Neuronal stem cell (in vitro differentiated cells): Measurements from ENCODE around the gene KIDINS220.

ENCODE experiments used
- DNase-seq: peaks from one replicate; pipeline ENCODE4 v3.0.0-alpha.2; 2013; ENCODE audit warnings: low spot score
- H2AFZ ChIP-seq: one replicate; pipeline ENCODE4 v1.6.1; 2013; ENCODE audit warnings: mild to moderate bottlenecking, low read length, inconsistent platforms
- H2AK5ac ChIP-seq: 2 replicates; pipeline ENCODE4 v1.6.1; 2013; ENCODE audit warnings: low read depth, mild to moderate bottlenecking, inconsistent platforms, low read length, moderate library complexity, mixed read lengths
- H2BK120ac ChIP-seq: 2 replicates; pipeline ENCODE4 v1.6.1; 2013; ENCODE audit warnings: low read depth, mild to moderate bottlenecking, inconsistent platforms, low read length, moderate library complexity, mixed read lengths
- H2BK12ac ChIP-seq: one replicate; pipeline ENCODE4 v1.6.1; 2013; ENCODE audit warnings: low read length, inconsistent platforms
- H2BK15ac ChIP-seq: 2 replicates; pipeline ENCODE4 v1.6.1; 2013; ENCODE audit warnings: mild to moderate bottlenecking, low read length, inconsistent platforms, mixed read lengths
- H2BK5ac ChIP-seq: one replicate; pipeline ENCODE4 v1.6.1; 2013; ENCODE audit warnings: inconsistent platforms, mild to moderate bottlenecking, low read length, moderate library complexity
- H3K14ac ChIP-seq: one replicate; pipeline ENCODE4 v1.6.1; 2013; ENCODE audit warnings: low read length, inconsistent platforms
- H3K18ac ChIP-seq: 2 replicates; pipeline ENCODE4 v1.6.1; 2013; ENCODE audit warnings: low read length, inconsistent platforms
- H3K23ac ChIP-seq: 2 replicates; pipeline ENCODE4 v1.6.1; 2013; ENCODE audit warnings: low read depth, mild to moderate bottlenecking, mixed read lengths, low read length, inconsistent platforms; ENCODE audit not compliant: poor library complexity
- H3K27ac ChIP-seq: replicated peaks from 3 replicates; pipeline ENCODE4 v1.5.1; 2013; ENCODE audit warnings: low read length, inconsistent platforms
- H3K27me3 ChIP-seq, 3 experiments: 2 replicates each; pipeline ENCODE4 v1.6.1; 2013; ENCODE audit warnings: low read length in 3 of 3, mild to moderate bottlenecking in 2 of 3, inconsistent platforms in 1 of 3, low read depth in 1 of 3, mixed read lengths in 1 of 3, moderate library complexity in 1 of 3; ENCODE audit not compliant: control insufficient read depth in 3 of 3, insufficient read depth in 3 of 3
- H3K36me3 ChIP-seq, 2 donors: replicated peaks in 1 of 2; 2 replicates each; pipeline ENCODE4 v1.6.1; 2013; ENCODE audit warnings: low read length in 2 of 2; ENCODE audit not compliant: control insufficient read depth in 2 of 2, insufficient read depth in 2 of 2
- H3K4ac ChIP-seq: 2 replicates; pipeline ENCODE4 v1.6.1; 2013; ENCODE audit warnings: inconsistent platforms, mild to moderate bottlenecking, low read length, moderate library complexity
- H3K4me1 ChIP-seq, 2 donors: 1 replicate in 1 of 2; 2 replicates in 1 of 2; pipeline ENCODE4 v1.6.1; 2013; ENCODE audit warnings: low read length in 2 of 2, low read depth in 1 of 2; ENCODE audit not compliant: control insufficient read depth in 2 of 2, insufficient read depth in 1 of 2
- H3K4me2 ChIP-seq: one replicate; pipeline ENCODE4 v1.6.1; 2013; ENCODE audit warnings: mild to moderate bottlenecking, low read length, inconsistent platforms; ENCODE audit not compliant: insufficient read depth, poor library complexity, severe bottlenecking
- H3K4me3 ChIP-seq, 2 donors: 2 replicates each; pipeline ENCODE4 v1.5.1; 2013; ENCODE audit warnings: low read length in 2 of 2, mild to moderate bottlenecking in 2 of 2, inconsistent platforms in 1 of 2, moderate library complexity in 1 of 2
- H3K79me1 ChIP-seq: one replicate; pipeline ENCODE4 v1.6.1; 2013; ENCODE audit warnings: low read depth, mild to moderate bottlenecking, inconsistent platforms, low read length, moderate library complexity
- H3K9ac ChIP-seq: one replicate; pipeline ENCODE4 v1.6.1; 2013; ENCODE audit warnings: mild to moderate bottlenecking, low read depth, low read length, inconsistent platforms; ENCODE audit not compliant: poor library complexity
- H3K9me3 ChIP-seq, 2 donors: replicated peaks in 1 of 2; 2 replicates each; pipeline versions ENCODE3 to v1.6.1; 2013; ENCODE audit warnings: low read length in 2 of 2, mild to moderate bottlenecking in 2 of 2, inconsistent platforms in 1 of 2, low read depth in 1 of 2, mixed read lengths in 1 of 2, moderate library complexity in 1 of 2; ENCODE audit not compliant: control insufficient read depth in 2 of 2, insufficient read depth in 1 of 2
- H4K8ac ChIP-seq: one replicate; pipeline ENCODE4 v1.6.1; 2013; ENCODE audit warnings: low read depth, mild to moderate bottlenecking, inconsistent platforms, low read length, moderate library complexity
- H4K91ac ChIP-seq: one replicate; pipeline ENCODE4 v1.6.1; 2013; ENCODE audit warnings: low read length, low read depth, mild to moderate bottlenecking, inconsistent platforms; ENCODE audit not compliant: poor library complexity
- WGBS, 2 donors: extraction: QIAGEN DNeasy Blood & Tissue Kit; methylation state at CpG; one replicate each; pipeline ENCODE4 v1.1.7; 2013; ENCODE audit warnings: missing lambda C conversion rate in 2 of 2, mixed read lengths in 1 of 2; ENCODE audit not compliant: insufficient read length in 2 of 2, insufficient replicate concordance in 1 of 2; ENCODE audit errors: extremely low coverage in 2 of 2; 5-methylcytosine and 5-hydroxymethylcytosine counted together

Gene KIDINS220

DNA sequence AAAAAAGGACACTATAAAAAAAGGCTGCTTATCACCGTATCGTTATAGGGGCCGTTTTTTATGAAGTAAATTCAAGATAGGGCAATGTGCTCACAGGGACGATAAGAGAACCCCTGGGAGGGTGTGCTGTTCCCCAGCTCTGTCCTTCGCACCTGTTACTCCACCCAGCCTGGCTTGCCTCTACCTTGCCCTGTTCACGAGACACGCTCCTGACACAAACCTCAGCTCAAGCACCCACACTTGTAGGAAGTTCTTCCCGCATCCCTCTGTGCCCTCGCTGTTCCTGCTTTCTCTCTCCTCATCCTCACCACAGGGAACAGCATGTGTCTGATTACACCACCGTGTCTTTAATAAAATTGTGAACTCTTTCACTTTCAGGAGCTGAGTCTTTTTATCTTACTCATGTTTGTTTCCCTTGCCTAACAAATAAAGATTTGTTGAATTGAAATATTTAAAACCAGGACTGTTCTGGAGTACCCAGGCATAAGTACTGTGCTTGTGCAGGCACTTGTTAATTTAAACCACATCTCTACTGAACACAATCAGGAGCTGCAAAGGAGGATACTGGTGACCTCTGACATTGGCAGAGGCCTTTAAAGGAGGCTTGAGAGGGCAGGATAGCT lies 26.0 kb upstream of the KIDINS220 start:
- Histone ChIP-seq H2BK12ac (no peak overlapping the region), H3K4me1 (no peaks in the 10 kb centered on the region), H3K9me3 (no peaks in the 10 kb centered on the region), H3K27me3 (no peaks in the 10 kb centered on the region), H3K79me1 (no peaks in the 10 kb centered on the region), H3K4me3 (no peak overlapping the region), H3K18ac (no peak overlapping the region), H2BK15ac (no peak overlapping the region), H4K8ac (no peak overlapping the region), H3K4me2 (no peak overlapping the region), H2BK5ac (no peak overlapping the region), H3K9ac (no peak overlapping the region), H2BK120ac (no peak overlapping the region), H3K36me3 (peaks cover 0 to 24% of the 10 kb centered on the region in 2 donors), H3K27ac (no peak overlapping the region), H2AK5ac (no peak overlapping the region), H3K4ac (no peak overlapping the region), H4K91ac (no peak overlapping the region), H2AFZ (no peak overlapping the region), H3K14ac (no peak overlapping the region), H3K23ac (no peak overlapping the region)
- no CpG with 5 or more reads among the region's 10 CpGs for WGBS, 2 donors
- DNase-seq = no peak

DNA sequence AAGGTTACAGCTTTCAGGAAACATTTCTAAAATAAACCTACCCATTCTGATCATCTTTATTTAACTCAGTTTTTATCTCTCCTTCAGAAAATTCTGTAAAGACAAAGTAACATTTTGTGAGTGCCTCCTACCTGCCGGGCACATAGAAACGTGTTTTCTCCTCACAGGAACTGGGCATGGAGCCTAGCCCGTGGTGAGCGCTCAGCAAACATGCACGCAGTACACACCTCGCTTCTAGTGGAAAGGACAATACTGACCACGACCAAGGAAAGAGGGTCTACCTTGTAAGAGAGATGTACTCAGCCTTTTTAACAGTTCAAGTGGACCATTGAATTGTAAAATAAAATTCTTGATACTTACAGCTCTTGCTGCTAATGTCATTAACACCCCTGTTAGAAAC lies 24.8 kb upstream of the KIDINS220 start:
- Histone ChIP-seq H3K4me1 (peaks cover 0 to 2% of the 10 kb centered on the region in 2 donors), H2BK120ac (no peak overlapping the region), H4K91ac (no peak overlapping the region), H3K27ac (no peak overlapping the region), H3K9ac (no peak overlapping the region), H3K27me3 (no peaks in the 10 kb centered on the region), H3K4me2 (no peak overlapping the region), H3K4me3 (no peak overlapping the region), H2AFZ (no peak overlapping the region), H3K9me3 (no peaks in the 10 kb centered on the region), H2AK5ac (no peak overlapping the region), H4K8ac (no peak overlapping the region), H2BK12ac (no peak overlapping the region), H3K36me3 (peaks cover 0 to 23% of the 10 kb centered on the region in 2 donors), H3K4ac (no peak overlapping the region), H3K23ac (no peak overlapping the region), H3K18ac (no peak overlapping the region), H2BK15ac (no peak overlapping the region), H3K79me1 (no peaks in the 10 kb centered on the region), H2BK5ac (no peak overlapping the region), H3K14ac (no peak overlapping the region)
- no peak for DNase-seq
- WGBS, 2 donors = no CpG with 5 or more reads among the region's 7 CpGs

- H2BK120ac ChIP-seq = no peak overlapping the region
- no peak overlapping the region for H2AK5ac ChIP-seq
- H2BK5ac ChIP-seq = no peak overlapping the region
- H3K23ac ChIP-seq = no peak overlapping the region
- H2AFZ ChIP-seq = no peak overlapping the region
- H3K4ac ChIP-seq = no peak overlapping the region
- H3K14ac ChIP-seq = no peak overlapping the region
- H2BK12ac ChIP-seq = no peak overlapping the region
- no peak overlapping the region for H3K18ac ChIP-seq
- H3K9ac ChIP-seq = no peak overlapping the region
- no peak overlapping the region for H2BK15ac ChIP-seq
- no peak overlapping the region for H3K4me2 ChIP-seq
- H3K9me3 ChIP-seq = no peaks in the 10 kb centered on the region
- no peaks in the 10 kb centered on the region for H3K79me1 ChIP-seq
- no peak overlapping the region for H3K27ac ChIP-seq
- DNase-seq = no peak
- H4K8ac ChIP-seq = no peak overlapping the region
- H3K4me1 ChIP-seq = peaks cover 0 to 5% of the 10 kb centered on the region in 2 donors
- no peak overlapping the region for H4K91ac ChIP-seq
- H3K36me3 ChIP-seq = peaks cover 0 to 24% of the 10 kb centered on the region in 2 donors
- no peak overlapping the region for H3K4me3 ChIP-seq
- no CpG with 5 or more reads among the region's 1 CpG for WGBS, 2 donors
- no peaks in the 10 kb centered on the region for H3K27me3 ChIP-seq
Observed at GRCh38 chr2:8861797-8862196, 24.4 kb upstream of the KIDINS220 start.

- WGBS, 2 donors = no CpG with 5 or more reads among the region's 2 CpGs
- H3K27ac ChIP-seq = no peak overlapping the region
- H3K27me3 ChIP-seq = no peaks in the 10 kb centered on the region
- no peak overlapping the region for H3K18ac ChIP-seq
- H3K14ac ChIP-seq = no peak overlapping the region
- no peak overlapping the region for H3K23ac ChIP-seq
- peaks cover under 1 to 5% of the 10 kb centered on the region in 2 donors for H3K4me1 ChIP-seq
- no peak overlapping the region for H2BK5ac ChIP-seq
- H3K9ac ChIP-seq = no peak overlapping the region
- no peak overlapping the region for H4K8ac ChIP-seq
- H2BK15ac ChIP-seq = no peak overlapping the region
- no peak overlapping the region for H2BK120ac ChIP-seq
- H3K4ac ChIP-seq = no peak overlapping the region
- no peak overlapping the region for H2BK12ac ChIP-seq
- H3K36me3 ChIP-seq = peaks cover 0 to 27% of the 10 kb centered on the region in 2 donors
- H3K79me1 ChIP-seq = no peaks in the 10 kb centered on the region
- DNase-seq = no peak
- H3K4me3 ChIP-seq = no peak overlapping the region
- H3K9me3 ChIP-seq = no peaks in the 10 kb centered on the region
- H2AFZ ChIP-seq = no peak overlapping the region
- no peak overlapping the region for H3K4me2 ChIP-seq
- no peak overlapping the region for H4K91ac ChIP-seq
- H2AK5ac ChIP-seq = no peak overlapping the region
Observed at GRCh38 chr2:8860239-8860638, 22.8 kb upstream of the KIDINS220 start.
